Measurements from ENCODE around the gene PTGDR. TPM values are rescaled to one million over a fixed set of nuclear protein-coding genes. Genes with fewer than 3 reads are reported as not detected.

The PTGDR gene
- total and polyA plus RNA-seq, 2 experiments from 2014 or later: 0.06 TPM; not detected in 1

GRCh38 chr14:52318062-52318461, 50.6 kb downstream of the PTGDR start:
- Histone ChIP-seq H3K79me2 (replicated peaks; ENCODE audit: insufficient read depth) (no peaks in the 10 kb centered on the region), H4K20me1 (replicated peaks; ENCODE audit: insufficient read depth) (no peaks in the 10 kb centered on the region; the same call in 1 of the 2 replicates), H3K36me3 (ENCODE audit: insufficient read depth) (peaks cover 3% of the 10 kb centered on the region; the same call in 1 of the 2 replicates), H3K4me3 (no peak overlapping the region), H2AFZ (no peak overlapping the region), H3K9me2 (ENCODE audit: insufficient read depth) (peaks cover 7% of the 10 kb centered on the region; the same call in 1 of the 2 replicates), H3K4me2 (no peak overlapping the region), H3K4me1 (ENCODE audit: insufficient read depth) (peaks cover 26% of the 10 kb centered on the region), H3K27ac (ENCODE audit: low read depth) (no peak overlapping the region), H3K27me3 (ENCODE audit: insufficient read depth) (peaks cover 50% of the 10 kb centered on the region), H3F3A (replicated peaks; ENCODE audit: low read depth) (no peaks in the 10 kb centered on the region; the same call in 1 of the 2 replicates)
- no peak overlapping the region for H3K4me3 Mint-ChIP-seq
- H3K36me3 Mint-ChIP-seq (ENCODE audit: low read depth): peaks cover 18% of the 10 kb centered on the region
- peaks cover 20% of the 10 kb centered on the region for H3K4me1 Mint-ChIP-seq
- DNase-seq (ENCODE audit: low spot score): no peak
- H3K9me3 Mint-ChIP-seq: peaks cover 27% of the 10 kb centered on the region
- H3K27me3 Mint-ChIP-seq (ENCODE audit: insufficient read depth, low read depth, poor library complexity): peaks cover 39% of the 10 kb centered on the region
- no peak overlapping the region for H3K27ac Mint-ChIP-seq
- ATAC-seq: no peak
- TF ChIP-seq ZNF462 (CRISPR knock-in tag; IDR thresholded peaks at IDR 0.05): no peak
- TF ChIP-seq ETS1 (IDR thresholded peaks at IDR 0.05): no peak
- TF ChIP-seq ZNF114 (CRISPR knock-in tag; IDR thresholded peaks at IDR 0.05): no peak
- TF ChIP-seq POLR2AphosphoS5 (IDR thresholded peaks at IDR 0.05; ENCODE audit: low read depth): no peak
- TF ChIP-seq EZH2 (IDR thresholded peaks at IDR 0.05; ENCODE audit: low read depth, unreplicated experiment): no peak
- TF ChIP-seq CTCF (conservative IDR thresholded peaks at IDR 0.05; ENCODE audit: low read depth in 2 of 2): no peak

All from GM23338 (cell line).